T-helper 2 cell treated with Interferon-gamma antibody and Interleukin-4, amounts not matched to agents 100 ng/mL and 5 ng/mL, for 36 hours (primary cell): ENCODE results near the gene RAD9A. TPM values are rescaled to one million over a fixed set of nuclear protein-coding genes. Genes with fewer than 3 reads are reported as not detected.

ENCODE experiments used
- intact Hi-C: fragments of 100-400 bp; cut with micrococcal nuclease; formaldehyde crosslinking; loops from one replicate; pipeline ENCODE4 v1.15.1; 2023
- total RNA-seq: library from RNA; stranded (reverse); gene quantifications from 2 replicates; pipeline ENCODE4 v1.2.3, GENCODE V29; 2022

Gene RAD9A
- total RNA-seq, 1 donor from 2014 or later = 44.8 TPM

- intact Hi-C loops = loop anchor here (1.0 kb wide), 2 partner anchors 8 to 70 kb away; partner anchors contain the start of gene RPS6KB2
Measured at GRCh38 chr11:67436459-67437081, 44.8 kb downstream of the RAD9A start.

- intact Hi-C loops = loop anchor here (1.0 kb wide), 1 partner anchor 9 kb away; the partner anchor contains the start of gene RPS6KB2
Measured at GRCh38 chr11:67437082-67437808, 45.5 kb downstream of the RAD9A start, which contains the start of gene PTPRCAP. TSS of gene PTPRCAP (minus strand) at chr11:67437682. CDS start at chr11:67437619, 63 bp downstream.

GRCh38 chr11:67437809-67438157 lies 46.0 kb downstream of the RAD9A start:
- intact Hi-C loops = loop anchor here (1.0 to 2.0 kb wide), 3 partner anchors 9 to 47 kb away; partner anchors contain the start of genes RPS6KB2 and TMEM134

- intact Hi-C loops = loop anchor here (2.0 kb wide), 2 partner anchors 30 to 46 kb away; partner anchors contain the start of gene TMEM134
Measured at GRCh38 chr11:67438158-67438902, 46.5 kb downstream of the RAD9A start.

- intact Hi-C loops = loop anchor here (2.0 kb wide), 2 partner anchors 29 to 45 kb away; partner anchors contain the start of gene TMEM134
Measured at GRCh38 chr11:67439321-67440228, 47.8 kb downstream of the RAD9A start.

- intact Hi-C loops = no loop called here
Measured at GRCh38 chr11:67440229-67441097, 48.7 kb downstream of the RAD9A start.

GRCh38 chr11:67441098-67441563 lies 49.3 kb downstream of the RAD9A start:
- intact Hi-C loops = no loop called here

- intact Hi-C loops = no loop called here
Measured at GRCh38 chr11:67441731-67442351, 50.1 kb downstream of the RAD9A start.

- intact Hi-C loops = no loop called here
Measured at GRCh38 chr11:67442504-67443404, 51.0 kb downstream of the RAD9A start.

- intact Hi-C loops = no loop called here
Measured at GRCh38 chr11:67445515-67445914, 53.7 kb downstream of the RAD9A start.

Other genes starting within 250 kb of the RAD9A start
- gene GRK2, start 125.5 kb upstream of the RAD9A start, total RNA-seq = 315 and 316 TPM in 2 replicates
- gene ANKRD13D, start 102.7 kb upstream of the RAD9A start, total RNA-seq = 188 and 192 TPM in 2 replicates
- 9.7 and 14.2 TPM in 2 replicates for gene SSH3, start 88.5 kb upstream of the RAD9A start, total RNA-seq
- gene POLD4, start 38.4 kb upstream of the RAD9A start, total RNA-seq = 48.0 and 52.8 TPM in 2 replicates
- gene CLCF1, start 18.4 kb upstream of the RAD9A start, total RNA-seq = 0.39 and 0.48 TPM in 2 replicates
- 346 and 351 TPM in 2 replicates for gene PPP1CA, start 9.9 kb downstream of the RAD9A start, total RNA-seq
- 280 and 291 TPM in 2 replicates for gene TBC1D10C, start 12.1 kb downstream of the RAD9A start, total RNA-seq
- gene CARNS1, start 23.7 kb downstream of the RAD9A start, total RNA-seq = 0.14 and 0.86 TPM in 2 replicates
- 59.8 and 64.4 TPM in 2 replicates for gene RPS6KB2, start 36.5 kb downstream of the RAD9A start, total RNA-seq
- gene PTPRCAP, start 45.7 kb downstream of the RAD9A start, total RNA-seq = 308 and 324 TPM in 2 replicates
- gene CORO1B, start 51.5 kb downstream of the RAD9A start, total RNA-seq = 241 and 247 TPM in 2 replicates
- not detected in 2 replicates for gene GPR152, start 60.7 kb downstream of the RAD9A start, total RNA-seq
- gene CABP4, start 63.4 kb downstream of the RAD9A start, total RNA-seq = 3.7 and 4.0 TPM in 2 replicates
- 34.3 and 40.4 TPM in 2 replicates for gene TMEM134, start 77.3 kb downstream of the RAD9A start, total RNA-seq
- gene AIP, start 91.0 kb downstream of the RAD9A start, total RNA-seq = 150 and 157 TPM in 2 replicates
- gene PITPNM1, start 113.4 kb downstream of the RAD9A start, total RNA-seq = 80.2 and 91.6 TPM in 2 replicates
- gene CDK2AP2, start 116.2 kb downstream of the RAD9A start, total RNA-seq = 159 and 166 TPM in 2 replicates
- not detected in 2 replicates for gene CABP2, start 131.5 kb downstream of the RAD9A start, total RNA-seq
- 278 and 289 TPM in 2 replicates for gene GSTP1, start 191.8 kb downstream of the RAD9A start, total RNA-seq
- 219 TPM in 2 replicates for gene NDUFV1, start 214.9 kb downstream of the RAD9A start, total RNA-seq
- gene NUDT8, start 238.0 kb downstream of the RAD9A start, total RNA-seq = 9.8 and 11.5 TPM in 2 replicates
- gene TBX10, start 247.8 kb downstream of the RAD9A start, total RNA-seq = not detected in 2 replicates